Pulmonary artery endothelial cell (primary cell): ENCODE measurements around the gene PAPPA. TPM values are rescaled to one million over a fixed set of nuclear protein-coding genes. Genes with fewer than 3 reads are reported as not detected.

Experiments
- DNase-seq: peaks from one replicate; pipeline ENCODE4 v3.0.0-alpha.2; 2011; ENCODE audit warnings: low read depth, low spot score
- total RNA-seq: library from RNA; depleted of rRNA; stranded (reverse); fragments of >200 nt; gene quantifications from 2 replicates; pipeline ENCODE4 v1.2.3, GENCODE V29; 2014

The PAPPA gene
- total RNA-seq, 1 donor from 2014 or later = under 0.01 TPM

DNA sequence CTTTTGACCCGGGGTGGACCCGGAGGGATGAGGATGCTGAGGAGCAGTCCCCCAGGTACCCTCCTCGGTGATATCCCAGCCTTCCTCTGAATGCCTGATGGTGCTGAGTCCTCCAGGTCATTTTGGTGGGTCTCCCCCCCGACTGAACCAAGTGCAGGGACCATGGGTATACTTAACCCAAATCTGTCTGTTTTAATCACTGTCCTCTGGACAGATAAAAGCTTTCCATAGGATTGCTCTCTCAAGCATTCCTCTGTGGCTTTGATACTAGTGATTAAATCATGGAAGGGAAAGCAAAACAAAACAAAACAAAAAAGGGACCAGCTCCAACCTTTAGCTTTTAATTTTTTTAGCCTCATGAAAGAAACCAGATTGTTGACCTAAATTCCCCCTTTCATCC is 26.0 kb downstream of the PAPPA start:
- DNase-seq = no peak

DNA sequence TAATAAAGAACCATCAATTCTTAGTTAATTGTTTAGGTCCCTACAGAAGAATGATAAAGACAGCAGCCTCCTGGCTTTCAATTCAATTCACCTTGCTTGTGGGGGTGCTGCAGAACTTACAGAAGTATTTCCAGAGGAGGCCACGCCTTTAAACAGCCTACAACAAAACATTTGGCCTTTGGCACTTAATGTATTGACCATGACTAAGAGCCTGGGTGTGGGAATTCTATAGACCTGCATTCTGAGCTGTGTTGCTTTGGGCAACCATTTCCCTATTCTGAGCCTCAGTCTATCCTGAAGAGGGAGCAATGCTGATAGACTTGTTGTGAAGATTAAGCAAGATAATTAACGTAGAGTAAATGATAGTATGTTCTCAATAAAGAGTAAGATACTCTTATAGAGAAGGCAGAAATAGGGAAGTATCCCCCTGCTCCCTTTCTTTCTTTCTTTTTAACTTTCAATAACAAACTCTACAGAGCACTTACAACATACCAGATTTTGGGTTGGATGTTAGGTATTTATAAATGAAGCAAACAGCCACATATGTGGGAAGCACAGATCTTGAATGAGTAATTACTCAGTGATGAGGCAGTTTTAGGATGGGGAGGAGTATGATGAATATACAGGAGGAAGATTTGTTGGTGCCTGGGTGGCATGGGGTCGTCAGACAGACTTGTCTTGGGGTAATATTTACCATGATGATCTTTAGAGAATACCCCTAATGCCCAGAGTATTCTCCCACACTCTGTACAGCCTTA is 28.4 kb downstream of the PAPPA start:
- no peak for DNase-seq

DNA sequence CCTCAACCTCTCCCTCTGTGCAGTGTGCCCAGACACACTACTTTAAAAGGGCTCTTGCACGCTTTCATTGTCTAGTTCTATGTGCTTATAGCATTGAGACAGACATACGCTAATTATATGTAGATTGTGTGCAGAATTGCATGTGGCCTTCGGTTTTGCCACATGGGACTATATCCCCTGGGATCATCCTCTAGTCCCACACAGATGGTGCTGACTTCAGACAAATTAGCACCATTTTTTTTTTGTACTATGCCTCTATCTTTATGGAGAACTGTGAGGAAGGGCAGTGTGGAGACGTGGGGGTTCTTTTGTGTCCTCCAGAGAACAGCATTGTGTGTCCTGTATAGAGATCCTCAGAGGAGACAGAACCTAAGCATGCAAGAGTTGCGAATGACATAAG is 29.3 kb downstream of the PAPPA start:
- DNase-seq = no peak

DNA sequence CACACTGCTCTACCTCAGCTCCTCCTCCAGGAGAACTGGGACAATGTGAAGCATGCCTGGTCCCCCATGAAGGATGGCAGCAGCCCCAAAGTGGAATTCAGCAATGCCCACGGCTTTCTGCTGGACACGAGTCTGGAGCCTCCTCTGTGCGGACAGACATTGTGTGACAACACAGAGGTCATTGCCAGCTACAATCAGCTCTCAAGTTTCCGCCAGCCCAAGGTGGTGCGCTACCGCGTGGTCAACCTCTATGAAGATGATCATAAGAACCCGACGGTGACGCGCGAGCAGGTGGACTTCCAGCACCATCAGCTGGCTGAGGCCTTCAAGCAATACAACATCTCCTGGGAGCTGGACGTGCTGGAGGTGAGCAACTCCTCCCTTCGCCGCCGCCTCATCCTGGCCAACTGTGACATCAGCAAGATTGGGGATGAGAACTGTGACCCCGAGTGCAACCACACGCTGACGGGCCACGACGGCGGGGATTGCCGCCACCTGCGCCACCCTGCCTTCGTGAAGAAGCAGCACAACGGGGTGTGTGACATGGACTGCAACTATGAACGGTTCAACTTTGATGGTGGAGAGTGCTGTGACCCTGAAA is 34.1 kb downstream of the PAPPA start:
- no peak for DNase-seq

DNA sequence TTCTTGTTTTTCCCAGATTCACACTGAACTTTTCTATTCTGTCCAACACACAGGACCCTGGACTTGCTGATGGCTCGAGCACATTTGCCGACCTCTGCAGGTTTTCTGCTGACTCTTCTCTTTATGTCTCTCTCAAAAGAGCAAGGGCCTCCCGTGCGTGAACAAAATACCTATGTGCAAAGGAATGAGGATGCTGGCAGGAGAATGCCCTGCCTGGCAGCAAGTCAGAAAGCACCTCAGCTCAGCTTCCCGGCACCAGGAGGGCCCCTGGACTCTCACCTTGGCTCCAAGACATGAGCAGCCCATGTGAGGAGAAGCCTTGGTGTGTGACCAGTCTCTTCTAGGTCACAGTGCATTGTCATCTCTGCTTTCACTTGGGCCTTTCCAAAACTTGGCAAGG is 36.1 kb downstream of the PAPPA start:
- DNase-seq = no peak

DNA sequence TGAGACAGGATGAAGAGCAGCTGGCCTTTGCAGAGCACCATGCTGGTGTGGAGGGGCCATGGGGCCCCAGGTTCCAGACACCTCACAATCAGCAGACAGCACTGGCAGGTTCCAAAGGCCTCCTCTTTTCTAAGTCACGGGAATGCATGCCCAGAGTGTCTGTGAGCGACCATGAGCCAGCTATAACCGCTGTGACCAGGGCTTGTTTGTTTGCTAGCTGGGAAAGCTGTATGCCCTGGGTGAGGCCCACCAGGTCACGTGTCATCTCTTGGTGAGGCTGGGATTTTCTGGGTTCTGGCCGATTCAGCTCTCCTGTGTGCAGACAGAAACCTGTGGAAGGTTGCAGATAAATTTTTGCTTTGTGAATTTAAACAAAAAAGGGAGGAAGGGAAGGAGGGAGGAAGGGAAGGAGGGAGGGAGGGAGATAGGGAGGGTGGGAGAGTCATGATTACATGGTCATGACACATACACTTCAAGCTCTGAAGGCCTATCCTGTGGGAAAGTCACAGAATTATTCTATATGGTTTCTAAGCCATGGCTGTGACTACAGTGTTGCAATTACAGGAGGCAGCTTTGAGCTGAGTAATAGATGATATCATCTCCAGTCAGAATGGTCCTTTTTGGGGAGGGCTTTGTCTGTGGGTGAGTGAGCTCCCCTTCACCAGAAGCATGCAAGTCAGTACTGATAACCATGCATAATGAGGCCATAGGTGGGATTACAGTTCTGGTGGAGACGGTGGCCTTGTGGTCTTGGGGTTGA is 37.2 kb downstream of the PAPPA start:
- no peak for DNase-seq

DNA sequence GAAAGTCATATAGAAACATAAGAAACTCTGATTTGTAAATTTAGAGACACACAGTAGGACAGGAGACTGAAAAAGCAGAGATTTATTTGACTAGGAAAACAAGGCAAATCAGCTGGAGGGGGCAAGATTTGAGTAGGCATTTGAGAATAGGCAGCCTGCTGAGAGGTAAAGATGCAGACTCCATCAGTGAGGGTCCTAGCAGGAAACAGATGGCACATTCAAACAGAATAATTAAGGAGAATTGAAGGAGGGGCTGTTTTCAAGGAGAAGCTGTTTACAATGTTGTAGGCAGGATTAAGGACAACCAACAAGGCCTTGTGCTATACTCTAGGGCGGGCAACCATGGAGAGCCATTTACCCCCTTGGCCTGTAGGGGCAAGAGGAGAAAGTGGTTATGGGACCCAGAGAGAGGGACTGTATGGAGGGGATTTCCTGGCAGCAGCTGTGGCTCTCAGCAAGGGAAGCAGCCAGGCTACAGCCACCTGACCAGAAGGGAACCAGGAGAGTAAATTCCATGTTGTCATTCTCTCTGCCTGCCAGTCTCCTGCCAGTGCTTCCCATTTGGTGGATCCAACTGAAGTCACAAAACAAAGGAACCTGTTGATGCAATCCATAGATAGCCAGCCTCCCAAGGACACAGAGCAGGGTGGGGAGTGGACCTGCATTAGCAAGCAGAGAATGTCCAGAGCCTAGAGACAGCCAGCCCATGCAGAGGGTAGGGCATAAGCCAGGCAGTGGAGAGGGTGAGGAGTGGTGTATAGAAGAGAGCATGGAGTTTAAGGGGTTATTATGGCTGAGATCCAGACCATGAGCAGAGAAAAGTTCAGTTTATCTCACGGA is 38.2 kb downstream of the PAPPA start:
- no peak for DNase-seq

DNA sequence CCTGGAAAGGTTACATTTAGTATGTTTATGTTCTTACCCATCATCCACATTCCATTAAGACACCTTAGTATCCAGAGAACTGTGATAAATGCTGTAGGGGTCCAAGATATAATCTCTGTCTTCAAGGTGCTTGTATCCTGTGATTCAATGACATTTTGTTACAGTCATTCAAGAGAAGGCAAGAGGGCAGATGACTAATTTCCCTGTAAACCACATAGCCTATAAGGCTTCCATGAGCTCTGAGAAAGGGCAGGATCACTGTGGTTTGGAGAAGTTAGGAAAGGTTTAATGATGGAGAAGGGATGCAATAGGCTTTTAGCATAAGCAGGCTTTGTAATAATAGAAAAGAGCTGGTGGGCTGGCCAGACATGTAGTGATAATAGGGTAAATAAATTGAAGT is 40.0 kb downstream of the PAPPA start:
- no peak for DNase-seq

DNA sequence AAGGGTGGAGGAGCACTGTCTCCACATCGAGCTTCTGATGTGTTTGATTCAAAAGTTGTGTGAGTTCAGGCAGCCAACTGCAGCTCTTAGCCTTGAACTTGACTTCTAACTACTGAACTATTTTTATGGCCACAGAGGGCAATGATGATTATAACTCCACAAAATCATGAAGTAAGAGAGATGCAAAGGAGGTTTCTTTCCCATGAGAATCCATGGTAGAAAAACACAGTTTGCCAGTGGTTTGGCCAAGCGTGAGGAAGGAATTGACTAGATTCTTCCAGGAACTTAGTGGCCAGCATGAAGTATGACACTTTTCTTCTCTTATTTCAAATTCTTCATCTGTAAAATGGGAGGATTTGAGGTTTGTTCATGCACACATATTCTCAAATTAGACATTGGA is 43.2 kb downstream of the PAPPA start:
- DNase-seq = no peak

DNA sequence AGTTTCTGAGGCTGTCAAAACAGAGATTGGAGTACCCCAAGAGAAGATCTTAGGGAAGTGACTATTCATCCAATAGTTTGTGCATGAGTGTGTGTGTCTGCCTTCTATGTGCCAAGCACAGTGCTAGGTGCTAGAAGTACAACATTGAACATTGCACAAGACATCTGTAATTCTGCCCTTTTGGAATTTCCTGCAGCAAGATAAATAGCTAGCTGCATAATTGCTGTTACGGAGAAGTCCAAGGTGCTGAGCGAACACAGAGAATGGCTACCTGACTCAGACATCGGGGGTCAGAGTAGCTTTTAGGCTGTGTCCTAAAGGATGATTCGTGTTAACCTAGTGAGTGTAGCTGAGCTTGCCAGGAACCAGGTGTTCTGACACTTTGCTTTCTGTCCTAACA is 44.8 kb downstream of the PAPPA start:
- DNase-seq = no peak

DNA sequence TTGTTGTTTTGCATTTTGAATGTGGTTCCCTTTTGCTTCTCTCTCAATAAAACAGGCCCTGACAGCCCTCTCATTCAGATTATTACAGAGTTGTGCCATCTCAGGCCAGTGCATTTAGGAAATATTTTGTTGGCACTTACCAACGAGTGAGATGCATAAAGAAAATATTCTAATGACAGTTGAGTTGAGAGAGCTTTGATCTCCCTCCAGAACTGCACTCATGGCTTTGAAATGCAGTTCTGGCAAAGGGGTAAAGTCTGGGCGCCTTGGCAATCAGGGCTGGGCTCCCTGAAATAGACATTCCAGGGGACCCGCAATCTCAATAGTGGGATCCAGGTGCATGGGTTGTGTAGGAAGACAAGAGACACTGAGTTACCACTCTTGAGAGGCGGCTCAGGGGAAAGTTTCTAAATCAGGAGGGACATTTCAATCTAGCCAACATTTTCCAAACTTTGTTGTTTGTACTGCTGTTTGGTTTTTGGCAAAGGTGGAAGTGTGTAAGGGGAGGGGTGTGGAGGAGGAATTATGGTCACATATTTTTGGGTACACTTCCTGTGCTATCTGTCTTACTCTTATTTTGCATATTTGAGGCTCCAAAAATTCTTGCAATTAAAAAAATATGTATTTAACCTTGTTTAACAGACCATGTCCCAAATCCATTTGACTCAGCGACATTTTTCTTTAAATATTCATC is 48.8 kb downstream of the PAPPA start:
- DNase-seq = no peak

DNA sequence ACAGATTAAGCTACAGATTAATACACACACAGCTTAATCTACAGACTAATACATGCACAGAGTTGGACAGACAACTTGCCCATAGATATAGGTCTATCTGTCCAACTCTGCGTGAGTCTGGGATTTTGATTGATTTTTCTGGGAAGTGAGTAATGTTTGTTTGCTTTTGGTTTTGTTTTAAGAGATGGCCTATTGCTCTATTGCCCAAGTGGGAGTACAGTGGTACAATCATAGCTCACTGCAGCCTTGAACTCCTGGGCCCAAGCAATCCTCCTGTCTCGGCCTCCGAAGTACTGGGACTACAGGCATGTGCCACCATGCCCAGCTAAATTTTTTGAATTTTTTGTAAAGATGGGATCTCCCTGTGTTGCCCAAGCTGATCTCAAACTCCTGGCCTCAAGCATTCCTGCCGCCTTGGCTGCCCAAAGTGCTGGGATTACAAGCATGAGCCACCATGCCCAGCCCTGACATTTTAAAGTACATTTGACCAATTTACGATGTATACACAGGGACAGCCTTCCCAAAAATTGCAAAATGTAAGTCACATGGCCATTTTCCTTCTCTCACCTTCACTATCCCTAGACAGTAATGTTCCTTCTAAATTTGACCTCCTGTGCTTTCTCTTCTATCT is 50.8 kb downstream of the PAPPA start:
- no peak for DNase-seq

DNA sequence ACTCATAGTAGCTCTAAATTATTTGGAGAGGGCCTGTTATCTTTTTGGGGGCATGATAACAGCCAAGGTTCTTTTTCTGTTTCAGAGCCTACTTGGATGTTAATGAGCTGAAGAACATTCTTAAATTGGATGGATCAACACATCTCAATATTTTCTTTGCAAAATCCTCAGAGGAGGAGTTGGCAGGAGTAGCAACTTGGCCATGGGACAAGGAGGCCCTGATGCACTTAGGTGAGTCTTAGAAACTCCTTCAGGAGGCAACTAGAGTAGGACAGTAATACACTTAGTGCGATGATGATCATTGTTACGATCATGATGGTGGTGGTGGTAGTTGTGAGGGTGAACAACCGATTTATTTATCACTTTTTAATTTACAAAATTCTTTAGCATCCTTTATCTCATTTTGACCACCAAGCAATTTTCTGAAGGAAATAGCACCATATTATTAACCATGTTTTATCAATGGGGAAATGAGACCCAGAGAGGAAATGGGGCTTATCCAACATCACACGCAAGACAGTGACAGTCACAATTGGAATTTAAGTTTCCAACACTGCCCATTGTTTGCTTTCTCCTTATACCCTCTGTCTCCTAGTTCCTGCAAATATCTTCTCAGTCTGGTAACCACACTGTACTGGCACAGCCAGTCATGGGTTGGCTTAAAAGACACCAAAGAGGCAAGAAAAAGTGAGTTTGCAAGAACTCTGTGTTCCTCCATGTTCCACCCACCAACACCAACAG is 54.0 kb downstream of the PAPPA start:
- no peak for DNase-seq

DNA sequence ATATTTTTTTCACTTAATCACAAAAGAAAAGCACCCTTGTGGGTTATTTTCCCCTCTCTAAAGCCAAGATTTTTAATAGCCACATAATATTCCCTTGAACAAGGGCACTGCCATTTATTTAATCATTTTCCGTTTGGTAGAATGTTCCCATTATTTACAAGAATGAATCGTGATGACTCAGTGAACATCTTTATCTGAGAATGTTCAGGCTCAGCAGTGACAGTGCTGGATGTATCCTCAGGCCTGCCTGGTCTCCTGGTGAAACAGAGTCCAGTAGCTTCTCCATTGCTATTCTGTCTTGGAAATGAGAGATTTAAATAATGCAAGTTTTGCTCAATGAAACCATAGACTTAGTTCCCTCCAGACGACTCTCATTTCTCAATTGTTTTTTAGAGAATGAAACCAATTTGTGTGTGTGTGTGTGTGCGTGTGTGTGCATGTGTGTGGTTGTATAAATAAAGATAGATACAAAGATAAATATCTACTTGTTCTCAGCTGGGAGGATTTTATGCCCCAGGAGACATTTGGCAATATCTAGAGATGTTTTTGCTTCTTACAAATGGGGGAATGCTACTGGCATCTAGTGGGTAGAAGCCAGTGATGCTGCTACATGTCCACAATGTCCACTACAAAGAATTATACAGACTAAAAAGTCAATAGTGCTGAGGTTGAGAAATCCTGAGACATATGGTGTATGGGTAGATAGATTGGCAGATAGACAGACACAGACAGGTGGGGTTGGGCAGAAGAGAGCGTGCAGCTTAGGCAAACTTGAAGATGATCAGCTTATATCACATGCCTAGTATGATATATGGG is 55.0 kb downstream of the PAPPA start:
- DNase-seq = no peak

DNA sequence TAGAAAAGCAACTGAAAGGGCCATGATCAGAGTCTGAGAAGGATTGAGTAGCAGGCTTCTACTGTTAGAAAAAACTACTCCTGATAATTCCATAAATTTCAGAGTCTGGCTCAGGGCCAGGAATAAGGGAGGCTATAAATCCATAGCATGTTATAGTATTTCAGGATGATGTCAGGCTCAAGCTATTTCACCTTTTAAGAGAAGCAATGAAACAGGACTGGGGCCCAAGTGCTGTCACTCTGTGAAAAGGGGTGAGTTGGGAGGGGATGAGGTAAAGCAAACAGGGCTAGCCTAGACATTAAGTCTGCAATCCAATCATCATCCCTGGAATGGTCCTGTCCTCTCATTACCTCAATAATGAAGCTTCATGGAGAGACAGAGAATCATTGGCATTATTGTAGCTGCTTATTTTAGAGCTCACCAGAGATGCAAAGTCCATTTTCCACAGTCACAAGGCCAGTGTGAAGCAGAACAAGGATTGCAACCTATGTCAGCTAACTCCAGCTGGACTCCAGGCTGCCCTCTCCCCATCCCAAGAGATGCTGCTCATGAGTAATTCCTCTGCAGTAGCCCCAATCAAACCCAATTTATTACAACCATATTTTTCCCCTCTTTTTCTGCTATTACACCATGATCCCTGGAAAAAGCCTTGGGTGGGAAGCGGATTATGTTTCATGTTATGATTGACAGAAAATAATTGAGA is 56.0 kb downstream of the PAPPA start:
- no peak for DNase-seq

DNA sequence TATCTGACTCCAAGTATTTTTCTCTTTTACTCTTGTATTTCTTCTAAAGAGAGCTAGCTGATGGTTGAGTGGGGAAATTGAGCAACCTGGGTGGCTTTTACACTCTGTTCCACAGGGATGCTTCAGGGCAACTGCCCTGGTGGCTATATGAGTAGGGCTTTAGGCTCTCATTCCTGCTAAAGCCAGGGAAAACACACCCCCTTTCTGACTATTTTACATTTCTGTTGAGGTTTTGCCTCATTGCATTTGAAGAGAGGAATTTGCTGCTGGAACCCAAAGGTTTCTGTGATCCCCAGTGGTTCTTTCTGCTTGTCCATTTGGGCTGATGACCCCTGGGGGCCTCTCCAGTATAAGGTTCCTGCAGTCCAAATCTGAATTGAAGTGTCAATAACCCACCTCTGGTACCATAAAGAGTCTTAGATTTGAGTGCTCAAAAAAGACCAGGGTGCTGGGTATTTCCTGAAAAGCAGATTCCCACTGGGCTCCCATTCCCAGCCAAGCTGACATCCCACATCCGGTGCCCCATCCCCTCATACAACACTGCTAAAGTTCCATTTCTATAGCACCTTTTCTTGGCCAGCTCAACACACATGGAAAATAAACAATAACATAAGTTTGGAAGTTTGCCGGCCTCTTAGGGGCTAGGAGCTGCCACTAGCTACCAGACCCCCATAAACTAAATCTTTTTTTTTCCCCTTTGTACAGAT is 59.5 kb downstream of the PAPPA start:
- no peak for DNase-seq

DNA sequence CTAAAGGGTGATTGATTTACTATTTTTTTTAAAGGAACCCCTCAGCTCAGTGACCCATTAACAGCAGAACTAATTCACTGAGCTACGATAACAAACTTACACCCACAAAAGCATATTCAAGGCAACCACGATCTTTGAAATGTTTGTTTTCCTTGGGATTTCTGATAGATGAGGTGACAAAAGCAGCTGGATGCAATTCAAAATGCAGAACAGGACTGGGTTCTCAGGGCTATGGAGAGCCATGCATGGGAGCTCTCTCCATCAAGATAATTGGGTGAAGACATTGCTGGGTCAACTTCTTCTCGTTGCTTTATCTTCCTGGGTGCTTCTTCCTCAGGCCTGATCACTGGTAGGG is 60.1 kb downstream of the PAPPA start:
- DNase-seq = no peak

DNA sequence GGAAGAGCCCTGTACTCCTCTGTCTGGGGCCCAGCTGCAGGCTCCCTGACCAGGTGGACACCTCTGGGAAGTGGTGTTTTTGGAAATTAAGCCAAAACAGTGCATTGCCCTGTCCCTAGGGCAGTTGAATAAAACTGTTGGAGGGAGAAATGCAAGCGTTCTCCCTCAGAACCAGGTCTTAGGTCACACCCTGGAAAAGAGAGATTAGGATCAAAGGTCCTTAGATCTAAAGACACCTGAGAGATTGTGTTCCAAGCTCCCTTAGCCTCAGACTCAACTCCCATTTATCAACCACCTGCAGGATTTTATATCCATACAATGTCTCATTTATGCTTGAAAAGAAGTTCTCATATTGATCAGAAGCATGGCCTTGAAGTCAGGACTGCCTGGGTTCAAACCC is 64.8 kb downstream of the PAPPA start:
- DNase-seq = no peak
